HEK293 (cell line): ENCODE measurements around the gene TOM1L2.

Experiments used
- GLIS2 ChIP-seq: fragments of 450-650 bp; formaldehyde crosslinking; IDR thresholded peaks from 2 replicates; pipeline ENCODE4 v1.5.1; 2016; ENCODE audit warnings: missing biosample characterization, missing genetic modification characterization
- HOXD13 ChIP-seq: sonication (generic); formaldehyde crosslinking; IDR thresholded peaks from 2 replicates; pipeline ENCODE4 v1.8.0; 2022; ENCODE audit warnings: missing genetic modification reagents, borderline replicate concordance
- REST ChIP-seq: fragments of 450-650 bp; formaldehyde crosslinking; IDR thresholded peaks from 2 replicates; pipeline ENCODE4 v1.5.1; 2016; ENCODE audit warnings: missing biosample characterization, missing genetic modification characterization
- YY1 ChIP-seq: fragments of 450-650 bp; formaldehyde crosslinking; IDR thresholded peaks from 2 replicates; pipeline ENCODE4 v1.5.1; 2018; ENCODE audit warnings: missing biosample characterization, missing genetic modification characterization
- ZNF114 ChIP-seq: fragments of 450-650 bp; formaldehyde crosslinking; IDR thresholded peaks from 2 replicates; pipeline ENCODE4 v1.5.0; 2017; ENCODE audit warnings: missing biosample characterization, missing genetic modification characterization
- ZNF121 ChIP-seq: fragments of 450-650 bp; formaldehyde crosslinking; IDR thresholded peaks from 2 replicates; pipeline ENCODE4 v1.5.1; 2016; ENCODE audit warnings: missing biosample characterization, missing genetic modification characterization
- ZNF155 ChIP-seq: fragments of 450-650 bp; formaldehyde crosslinking; IDR thresholded peaks from 2 replicates; pipeline ENCODE4 v1.5.1; 2016; ENCODE audit warnings: missing biosample characterization, missing genetic modification characterization
- ZNF398 ChIP-seq: fragments of 450-650 bp; formaldehyde crosslinking; IDR thresholded peaks from 2 replicates; pipeline ENCODE4 v1.5.1; 2017; ENCODE audit warnings: missing biosample characterization, missing genetic modification characterization
- ZNF776 ChIP-seq: fragments of 450-650 bp; formaldehyde crosslinking; IDR thresholded peaks from 2 replicates; pipeline ENCODE4 v1.5.0; 2017; ENCODE audit warnings: missing biosample characterization, missing genetic modification characterization, borderline replicate concordance
- TF ChIP-seq, protein P1 (sequence below): fragments of 450-650 bp; formaldehyde crosslinking; IDR thresholded peaks from 2 replicates; pipeline ENCODE4 v1.5.1; 2016; ENCODE audit warnings: missing biosample characterization, missing genetic modification characterization
- TF ChIP-seq, protein P2 (sequence below): fragments of 450-650 bp; formaldehyde crosslinking; IDR thresholded peaks from 2 replicates; pipeline ENCODE4 v1.5.1; 2016; ENCODE audit warnings: missing biosample characterization, missing genetic modification characterization, low read depth
- TF ChIP-seq, protein P3 (sequence below): fragments of 450-650 bp; formaldehyde crosslinking; IDR thresholded peaks from 2 replicates; pipeline ENCODE4 v1.5.1; 2016; ENCODE audit warnings: missing biosample characterization, missing genetic modification characterization
- TF ChIP-seq, protein P4 (sequence below): fragments of 450-650 bp; formaldehyde crosslinking; IDR thresholded peaks from 2 replicates; pipeline ENCODE4 v1.5.1; 2016; ENCODE audit warnings: missing biosample characterization, missing genetic modification characterization

- TF ChIP-seq, protein P1, sequence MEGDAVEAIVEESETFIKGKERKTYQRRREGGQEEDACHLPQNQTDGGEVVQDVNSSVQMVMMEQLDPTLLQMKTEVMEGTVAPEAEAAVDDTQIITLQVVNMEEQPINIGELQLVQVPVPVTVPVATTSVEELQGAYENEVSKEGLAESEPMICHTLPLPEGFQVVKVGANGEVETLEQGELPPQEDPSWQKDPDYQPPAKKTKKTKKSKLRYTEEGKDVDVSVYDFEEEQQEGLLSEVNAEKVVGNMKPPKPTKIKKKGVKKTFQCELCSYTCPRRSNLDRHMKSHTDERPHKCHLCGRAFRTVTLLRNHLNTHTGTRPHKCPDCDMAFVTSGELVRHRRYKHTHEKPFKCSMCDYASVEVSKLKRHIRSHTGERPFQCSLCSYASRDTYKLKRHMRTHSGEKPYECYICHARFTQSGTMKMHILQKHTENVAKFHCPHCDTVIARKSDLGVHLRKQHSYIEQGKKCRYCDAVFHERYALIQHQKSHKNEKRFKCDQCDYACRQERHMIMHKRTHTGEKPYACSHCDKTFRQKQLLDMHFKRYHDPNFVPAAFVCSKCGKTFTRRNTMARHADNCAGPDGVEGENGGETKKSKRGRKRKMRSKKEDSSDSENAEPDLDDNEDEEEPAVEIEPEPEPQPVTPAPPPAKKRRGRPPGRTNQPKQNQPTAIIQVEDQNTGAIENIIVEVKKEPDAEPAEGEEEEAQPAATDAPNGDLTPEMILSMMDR (tag by site-specific recombination): no peak
- TF ChIP-seq, protein P2, sequence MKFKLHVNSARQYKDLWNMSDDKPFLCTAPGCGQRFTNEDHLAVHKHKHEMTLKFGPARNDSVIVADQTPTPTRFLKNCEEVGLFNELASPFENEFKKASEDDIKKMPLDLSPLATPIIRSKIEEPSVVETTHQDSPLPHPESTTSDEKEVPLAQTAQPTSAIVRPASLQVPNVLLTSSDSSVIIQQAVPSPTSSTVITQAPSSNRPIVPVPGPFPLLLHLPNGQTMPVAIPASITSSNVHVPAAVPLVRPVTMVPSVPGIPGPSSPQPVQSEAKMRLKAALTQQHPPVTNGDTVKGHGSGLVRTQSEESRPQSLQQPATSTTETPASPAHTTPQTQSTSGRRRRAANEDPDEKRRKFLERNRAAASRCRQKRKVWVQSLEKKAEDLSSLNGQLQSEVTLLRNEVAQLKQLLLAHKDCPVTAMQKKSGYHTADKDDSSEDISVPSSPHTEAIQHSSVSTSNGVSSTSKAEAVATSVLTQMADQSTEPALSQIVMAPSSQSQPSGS: no peak
- no peak for TF ChIP-seq ZNF398
- TF ChIP-seq GLIS2 (tag by site-specific recombination): no peak
- TF ChIP-seq ZNF121 (tag by site-specific recombination): no peak
- TF ChIP-seq ZNF776 (tag by site-specific recombination): no peak
- TF ChIP-seq HOXD13 (CRISPR knock-in tag): no peak
- no peak for TF ChIP-seq REST
- TF ChIP-seq, protein P3, sequence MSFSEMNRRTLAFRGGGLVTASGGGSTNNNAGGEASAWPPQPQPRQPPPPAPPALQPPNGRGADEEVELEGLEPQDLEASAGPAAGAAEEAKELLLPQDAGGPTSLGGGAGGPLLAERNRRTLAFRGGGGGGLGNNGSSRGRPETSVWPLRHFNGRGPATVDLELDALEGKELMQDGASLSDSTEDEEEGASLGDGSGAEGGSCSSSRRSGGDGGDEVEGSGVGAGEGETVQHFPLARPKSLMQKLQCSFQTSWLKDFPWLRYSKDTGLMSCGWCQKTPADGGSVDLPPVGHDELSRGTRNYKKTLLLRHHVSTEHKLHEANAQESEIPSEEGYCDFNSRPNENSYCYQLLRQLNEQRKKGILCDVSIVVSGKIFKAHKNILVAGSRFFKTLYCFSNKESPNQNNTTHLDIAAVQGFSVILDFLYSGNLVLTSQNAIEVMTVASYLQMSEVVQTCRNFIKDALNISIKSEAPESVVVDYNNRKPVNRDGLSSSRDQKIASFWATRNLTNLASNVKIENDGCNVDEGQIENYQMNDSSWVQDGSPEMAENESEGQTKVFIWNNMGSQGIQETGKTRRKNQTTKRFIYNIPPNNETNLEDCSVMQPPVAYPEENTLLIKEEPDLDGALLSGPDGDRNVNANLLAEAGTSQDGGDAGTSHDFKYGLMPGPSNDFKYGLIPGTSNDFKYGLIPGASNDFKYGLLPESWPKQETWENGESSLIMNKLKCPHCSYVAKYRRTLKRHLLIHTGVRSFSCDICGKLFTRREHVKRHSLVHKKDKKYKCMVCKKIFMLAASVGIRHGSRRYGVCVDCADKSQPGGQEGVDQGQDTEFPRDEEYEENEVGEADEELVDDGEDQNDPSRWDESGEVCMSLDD (tag by site-specific recombination): no peak
- no peak for TF ChIP-seq YY1 (tag by site-specific recombination)
- no peak for TF ChIP-seq ZNF114 (tag by site-specific recombination)
- no peak for TF ChIP-seq ZNF155 (tag by site-specific recombination)
- TF ChIP-seq, protein P4, sequence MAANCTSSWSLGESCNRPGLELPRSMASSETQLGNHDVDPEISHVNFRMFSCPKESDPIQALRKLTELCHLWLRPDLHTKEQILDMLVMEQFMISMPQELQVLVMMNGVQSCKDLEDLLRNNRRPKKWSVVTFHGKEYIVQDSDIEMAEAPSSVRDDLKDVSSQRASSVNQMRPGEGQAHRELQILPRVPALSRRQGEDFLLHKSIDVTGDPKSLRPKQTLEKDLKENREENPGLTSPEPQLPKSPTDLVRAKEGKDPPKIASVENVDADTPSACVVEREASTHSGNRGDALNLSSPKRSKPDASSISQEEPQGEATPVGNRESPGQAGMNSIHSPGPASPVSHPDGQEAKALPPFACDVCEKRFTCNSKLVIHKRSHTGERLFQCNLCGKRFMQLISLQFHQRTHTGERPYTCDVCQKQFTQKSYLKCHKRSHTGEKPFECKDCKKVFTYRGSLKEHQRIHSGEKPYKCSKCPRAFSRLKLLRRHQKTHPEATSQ (tag by site-specific recombination): no peak
These were observed 173.5 kb downstream of the TOM1L2 start for GRCh38 chr17:17798573-17799255.
